Activated gamma-delta T cell (primary cell): ENCODE data around the gene CIDEC.
A peak's percentile ranks its signal among the peaks of the same experiment; 100 is the strongest.

Experiments used
- DNase-seq: peaks from one replicate; lab custom pipeline; 2025; lab: John Stamatoyannopoulos, UW
- total RNA-seq, 2 donors: gene quantifications; one replicate each; lab custom pipeline; 2026; lab: John Stamatoyannopoulos, UW

The CIDEC gene, protein sequence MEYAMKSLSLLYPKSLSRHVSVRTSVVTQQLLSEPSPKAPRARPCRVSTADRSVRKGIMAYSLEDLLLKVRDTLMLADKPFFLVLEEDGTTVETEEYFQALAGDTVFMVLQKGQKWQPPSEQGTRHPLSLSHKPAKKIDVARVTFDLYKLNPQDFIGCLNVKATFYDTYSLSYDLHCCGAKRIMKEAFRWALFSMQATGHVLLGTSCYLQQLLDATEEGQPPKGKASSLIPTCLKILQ
- total RNA-seq: 0 to 0.10 reads per million in 2 donors

DNA sequence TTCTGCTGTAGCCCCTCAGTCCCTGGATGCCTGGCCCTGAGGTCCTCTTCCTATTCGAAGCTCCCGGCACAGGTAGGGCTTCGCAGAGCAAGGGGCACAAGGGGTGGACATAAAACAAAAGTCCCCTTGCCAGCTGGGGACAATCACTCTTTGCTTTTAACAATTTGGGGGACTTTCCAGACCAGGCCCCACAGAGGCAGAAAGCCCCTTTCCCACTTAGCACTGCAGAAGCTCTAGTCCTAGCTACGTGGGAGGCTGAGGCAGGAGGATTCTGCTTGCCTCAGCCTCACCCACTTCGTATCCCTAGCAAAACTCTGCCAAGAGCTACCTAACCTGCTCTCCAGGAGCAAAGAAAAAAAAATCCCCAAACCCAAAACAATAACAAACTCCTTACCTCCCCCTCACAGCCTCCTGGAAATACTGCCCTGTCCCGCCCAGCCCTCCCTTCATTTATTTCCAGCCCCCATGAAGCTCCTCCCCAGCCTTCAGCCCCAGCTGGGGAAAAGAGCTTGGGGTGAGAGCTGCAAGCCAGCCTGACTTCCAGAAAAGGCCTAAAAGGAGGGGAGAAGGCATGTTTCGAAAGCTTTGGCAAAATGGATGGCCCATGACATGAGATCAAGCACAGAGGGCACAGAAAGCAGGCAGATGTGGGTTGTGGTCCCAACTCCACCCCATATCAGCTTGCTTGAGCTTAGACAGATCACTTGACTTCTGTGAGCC, at the start of gene CIDEC:
CIDEC (minus strand) TSS at position 424 of the 720 bp plus-strand sequence. CDS start 1,767 bp downstream, outside the sequence.
- no peak for DNase-seq

DNA sequence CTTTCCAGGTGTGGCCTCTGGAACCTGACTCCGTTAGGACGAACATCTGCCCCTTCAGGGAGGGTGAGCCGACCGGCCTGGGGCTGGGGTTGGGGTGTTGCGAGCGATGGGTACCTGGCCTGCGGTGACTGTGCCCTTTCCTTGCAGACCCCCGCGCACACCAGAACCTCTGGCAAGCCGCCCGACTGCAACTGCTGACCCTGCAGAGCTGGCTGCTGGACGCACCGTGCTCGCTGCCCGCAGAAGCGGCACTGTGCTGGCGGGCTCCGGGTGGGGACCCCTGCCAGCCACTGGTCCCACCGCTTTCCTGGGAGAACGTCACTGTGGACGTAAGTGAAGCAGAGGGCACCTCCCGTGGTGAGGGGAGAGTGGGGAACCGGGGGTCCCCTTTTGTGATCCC, 48.1 kb upstream of the CIDEC start:
- DNase-seq: no peak

DNA sequence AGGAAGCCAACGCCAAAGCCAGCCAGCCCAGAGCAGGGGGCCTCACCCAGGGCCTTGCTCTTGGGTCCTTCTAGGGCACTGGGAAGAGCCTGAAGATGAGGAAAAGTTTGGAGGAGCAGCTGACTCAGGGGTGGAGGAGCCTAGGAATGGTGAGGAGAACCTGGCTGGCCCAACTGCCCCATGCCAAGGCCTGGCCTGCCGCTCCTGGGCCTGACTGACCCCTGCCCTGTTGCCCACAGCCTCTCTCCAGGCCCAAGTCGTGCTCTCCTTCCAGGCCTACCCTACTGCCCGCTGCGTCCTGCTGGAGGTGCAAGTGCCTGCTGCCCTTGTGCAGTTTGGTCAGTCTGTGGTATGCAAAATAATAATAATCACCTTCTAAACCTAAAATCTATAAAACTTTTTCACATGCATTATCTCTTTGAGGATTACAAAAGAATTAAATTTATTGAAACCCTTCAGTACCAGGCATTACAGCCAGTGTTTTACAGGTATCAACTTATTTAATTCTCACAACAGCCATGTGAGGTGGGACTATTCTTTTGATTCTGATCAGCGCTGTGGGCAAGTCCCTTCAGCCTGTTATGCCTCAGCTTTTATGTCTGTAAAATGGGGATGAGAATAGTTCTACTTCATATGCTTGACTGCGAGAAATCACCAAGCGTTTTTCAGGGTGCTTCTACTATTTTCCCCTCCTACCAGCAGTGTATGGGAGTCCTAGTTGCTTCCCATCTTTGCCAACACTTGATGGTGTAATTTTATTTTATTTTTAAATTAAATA, 38.4 kb upstream of the CIDEC start:
- DNase-seq: no peak

DNA sequence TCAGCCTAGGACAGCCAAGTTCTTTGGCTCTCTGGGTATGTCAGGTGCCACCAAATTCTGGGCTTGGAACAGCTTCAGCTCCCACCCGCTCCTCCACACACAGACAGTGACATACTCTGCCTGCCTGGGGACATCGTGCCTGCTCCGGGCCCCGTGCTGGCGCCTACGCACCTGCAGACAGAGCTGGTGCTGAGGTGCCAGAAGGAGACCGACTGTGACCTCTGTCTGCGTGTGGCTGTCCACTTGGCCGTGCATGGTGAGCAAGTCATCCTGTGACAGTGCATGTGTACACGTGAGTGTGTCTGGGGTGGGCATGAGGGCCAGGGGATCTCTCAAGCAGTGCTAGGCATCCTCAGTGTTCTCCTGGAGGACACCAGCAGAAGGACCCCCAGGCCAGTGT, 37.8 kb upstream of the CIDEC start:
- DNase-seq: no peak

DNA sequence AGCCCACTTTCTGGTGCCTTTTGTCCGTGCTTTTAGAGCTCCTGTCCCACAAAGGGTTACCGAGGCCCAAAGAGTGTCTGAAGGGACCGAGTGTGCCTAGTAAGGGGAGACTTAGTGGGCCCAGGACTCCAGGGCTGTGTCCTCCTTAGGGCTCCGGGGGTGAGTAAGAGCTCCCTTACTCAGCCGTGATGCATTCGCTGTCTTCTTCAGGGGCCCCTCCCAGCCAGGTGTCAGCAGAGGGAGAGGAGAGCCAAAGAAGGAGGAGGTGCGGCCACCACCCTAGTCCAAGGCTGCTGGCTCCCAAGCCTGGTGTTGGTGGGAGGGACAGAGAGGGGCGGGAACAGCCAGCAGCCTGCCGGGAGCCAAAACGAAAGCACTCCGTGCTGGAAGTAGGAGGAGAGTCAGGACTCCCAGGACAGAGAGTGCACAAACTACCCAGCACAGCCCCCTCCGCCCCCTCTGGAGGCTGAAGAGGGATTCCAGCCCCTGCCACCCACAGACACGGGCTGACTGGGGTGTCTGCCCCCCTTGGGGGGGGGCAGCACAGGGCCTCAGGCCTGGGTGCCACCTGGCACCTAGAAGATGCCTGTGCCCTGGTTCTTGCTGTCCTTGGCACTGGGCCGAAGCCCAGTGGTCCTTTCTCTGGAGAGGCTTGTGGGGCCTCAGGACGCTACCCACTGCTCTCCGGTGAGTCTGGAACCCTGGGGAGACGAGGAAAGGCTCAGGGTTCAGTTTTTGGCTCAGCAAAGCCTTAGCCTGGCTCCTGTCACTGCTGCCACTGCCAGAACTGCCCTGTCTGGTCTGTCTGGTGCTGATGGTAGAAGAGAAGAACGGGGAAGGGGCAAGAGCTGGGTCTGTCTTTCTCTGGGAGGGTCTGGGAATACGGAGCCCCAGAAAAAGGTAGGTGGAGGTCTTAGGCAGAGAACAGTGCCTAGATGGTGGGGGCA, 37.0 kb upstream of the CIDEC start, which contains the start of gene IL17RC:
IL17RC (plus strand) TSS at position 365 of the 947 bp plus-strand sequence; CDS start at position 583, 218 bp downstream.
- no peak for DNase-seq

DNA sequence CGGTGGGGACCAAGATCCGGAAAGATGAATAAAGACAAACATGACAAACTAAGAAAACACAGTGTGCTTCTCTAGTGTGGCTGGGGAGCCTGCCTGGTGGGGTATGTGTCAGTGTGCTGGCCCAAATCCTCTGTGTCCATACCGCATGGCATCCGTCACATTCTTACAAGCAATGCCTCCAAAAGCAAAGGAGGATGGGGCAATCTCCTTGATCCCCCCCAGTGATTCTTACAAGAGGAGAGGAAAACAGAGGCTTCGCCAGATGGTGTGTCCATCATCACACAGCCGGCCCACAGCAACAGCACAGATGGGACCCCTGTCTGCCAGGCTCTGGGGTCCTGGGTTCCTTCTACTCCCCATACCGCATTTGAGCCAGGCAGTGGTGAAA, 36.3 kb upstream of the CIDEC start:
- DNase-seq: no peak

DNA sequence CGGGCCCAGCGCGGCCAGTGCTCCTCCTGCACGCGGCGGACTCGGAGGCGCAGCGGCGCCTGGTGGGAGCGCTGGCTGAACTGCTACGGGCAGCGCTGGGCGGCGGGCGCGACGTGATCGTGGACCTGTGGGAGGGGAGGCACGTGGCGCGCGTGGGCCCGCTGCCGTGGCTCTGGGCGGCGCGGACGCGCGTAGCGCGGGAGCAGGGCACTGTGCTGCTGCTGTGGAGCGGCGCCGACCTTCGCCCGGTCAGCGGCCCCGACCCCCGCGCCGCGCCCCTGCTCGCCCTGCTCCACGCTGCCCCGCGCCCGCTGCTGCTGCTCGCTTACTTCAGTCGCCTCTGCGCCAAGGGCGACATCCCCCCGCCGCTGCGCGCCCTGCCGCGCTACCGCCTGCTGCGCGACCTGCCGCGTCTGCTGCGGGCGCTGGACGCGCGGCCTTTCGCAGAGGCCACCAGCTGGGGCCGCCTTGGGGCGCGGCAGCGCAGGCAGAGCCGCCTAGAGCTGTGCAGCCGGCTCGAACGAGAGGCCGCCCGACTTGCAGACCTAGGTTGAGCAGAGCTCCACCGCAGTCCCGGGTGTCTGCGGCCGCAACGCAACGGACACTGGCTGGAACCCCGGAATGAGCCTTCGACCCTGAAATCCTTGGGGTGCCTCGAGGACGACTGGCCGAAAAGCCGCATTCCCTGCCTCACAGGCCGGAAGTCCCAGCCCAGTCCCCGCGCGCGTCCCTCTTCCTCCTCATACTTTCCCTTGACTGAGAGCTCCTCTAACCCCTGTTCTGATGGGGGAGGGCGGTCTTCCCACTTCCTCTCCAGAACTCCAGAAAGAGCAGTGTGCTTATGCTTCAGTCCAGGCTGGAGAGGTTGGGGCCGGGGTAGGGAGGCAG, 35.4 kb upstream of the CIDEC start:
- peak; percentile 18 for DNase-seq

DNA sequence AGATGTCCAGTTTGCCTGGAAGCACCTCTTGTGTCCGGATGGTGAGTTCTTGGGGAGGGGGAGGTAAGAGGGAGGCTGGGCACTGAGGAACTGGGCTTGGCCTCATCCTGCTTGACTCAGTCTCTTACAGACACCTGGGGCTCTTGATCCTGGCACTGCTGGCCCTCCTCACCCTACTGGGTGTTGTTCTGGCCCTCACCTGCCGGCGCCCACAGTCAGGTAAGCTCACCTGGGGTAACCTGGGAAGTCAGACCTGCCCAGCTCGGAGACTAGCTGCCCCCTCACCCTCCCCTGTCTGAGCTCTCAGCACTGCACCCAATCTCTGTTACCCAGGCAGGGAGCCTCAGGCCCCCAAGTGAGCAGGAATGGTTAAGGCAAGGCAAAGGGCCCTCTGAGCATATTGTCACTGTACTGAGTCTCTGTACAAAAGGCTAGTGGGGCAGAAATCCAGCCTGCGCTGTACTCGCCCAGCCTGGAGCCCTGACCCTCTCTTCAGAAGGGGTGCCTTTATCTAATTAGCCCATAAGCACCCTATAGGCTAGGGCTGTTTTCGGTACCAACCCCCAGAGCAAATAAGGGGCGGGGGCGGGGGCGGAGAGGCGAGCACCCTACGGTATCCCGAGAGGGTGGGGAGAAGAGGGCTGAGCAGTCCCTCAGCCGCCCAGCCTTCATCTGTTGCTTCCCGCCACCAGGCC, 34.7 kb upstream of the CIDEC start:
- no peak for DNase-seq

DNA sequence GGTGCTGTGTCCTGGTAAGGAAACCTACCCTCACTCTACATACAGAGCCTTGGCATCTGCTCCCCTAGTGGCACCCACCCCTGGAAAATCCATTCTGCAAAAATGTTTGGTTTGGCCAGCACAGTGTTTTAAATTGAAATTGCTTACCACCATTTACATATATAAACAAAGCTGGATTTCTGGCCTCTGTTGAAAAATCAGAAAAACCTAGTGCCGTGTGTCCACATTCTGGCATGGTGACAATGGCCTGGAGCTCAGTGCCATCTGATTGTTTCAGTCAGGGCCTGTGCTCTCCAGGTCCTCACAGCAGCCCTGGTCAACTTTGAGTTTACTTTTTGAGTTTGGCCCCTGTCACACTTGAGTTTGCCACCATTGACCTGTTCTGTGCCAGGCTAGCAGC, 34.0 kb upstream of the CIDEC start:
- DNase-seq: no peak

DNA sequence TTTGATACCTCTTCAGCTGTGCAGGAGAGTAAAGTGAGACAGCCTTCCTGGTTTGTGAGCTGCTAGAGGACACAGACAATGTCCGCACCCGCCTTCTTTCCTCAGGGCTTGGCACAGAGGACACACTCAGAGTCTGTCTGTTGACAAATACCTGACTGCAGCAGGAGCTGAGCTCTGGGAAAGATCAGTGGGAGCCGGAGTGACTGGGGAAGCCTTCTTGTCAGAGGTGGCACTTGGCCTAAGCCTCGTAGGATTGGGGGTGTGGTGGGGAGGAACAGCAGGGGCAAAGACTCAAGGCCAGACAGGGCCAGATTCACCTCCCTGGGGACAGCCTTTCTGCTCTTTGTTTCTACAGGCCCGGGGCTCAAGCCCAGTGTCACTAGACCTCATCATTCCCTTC, 33.5 kb upstream of the CIDEC start:
- DNase-seq: no peak

DNA sequence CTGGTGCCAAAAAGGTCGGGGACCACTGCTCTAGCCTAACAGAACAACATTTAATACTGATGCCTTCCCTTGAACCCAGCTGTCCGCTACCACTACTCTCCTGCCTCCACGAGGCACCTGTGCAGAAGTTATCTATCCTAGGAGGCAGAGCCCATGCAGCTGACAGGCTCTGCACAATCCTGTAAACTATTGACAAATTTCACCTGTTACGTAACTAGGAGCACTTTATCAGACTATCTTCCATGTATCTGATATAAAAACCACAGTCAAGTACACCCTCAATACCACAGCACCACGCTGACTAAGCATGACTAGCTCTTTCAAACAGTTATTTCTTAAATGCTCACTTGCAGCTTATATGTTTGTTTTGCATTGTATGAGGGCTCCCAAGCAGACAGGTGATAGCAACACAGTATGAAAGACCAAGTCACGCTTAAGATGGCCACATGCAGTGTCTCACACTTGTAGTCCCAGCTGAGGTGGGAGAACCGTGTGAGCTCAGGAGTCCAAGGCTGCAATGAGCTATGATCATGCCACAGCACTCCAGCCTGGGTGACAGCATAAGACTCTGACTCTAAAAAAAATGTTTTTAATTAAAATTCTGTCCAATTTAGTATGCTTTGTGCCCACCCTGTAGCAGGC, 32.4 kb upstream of the CIDEC start:
- no peak for DNase-seq

DNA sequence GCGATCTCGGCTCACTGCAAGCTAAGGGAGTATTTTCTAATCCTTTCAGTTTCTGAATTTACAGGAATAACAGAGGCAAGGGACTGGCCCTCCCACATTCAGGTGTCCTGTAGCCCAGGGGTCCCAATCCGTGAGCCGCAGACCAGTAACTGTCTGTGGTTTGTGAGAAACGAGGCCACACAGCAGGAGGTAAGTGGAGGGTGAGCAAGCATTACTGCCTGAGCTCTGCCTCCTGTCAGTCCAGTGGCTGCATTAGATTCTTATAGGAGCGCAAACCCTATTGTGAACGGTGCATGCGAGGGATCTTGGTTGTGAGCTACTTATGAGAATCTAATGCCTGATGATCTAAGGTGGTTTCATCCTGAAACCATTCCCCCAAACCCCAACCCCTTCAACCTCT, 31.8 kb upstream of the CIDEC start:
- no peak for DNase-seq

DNA sequence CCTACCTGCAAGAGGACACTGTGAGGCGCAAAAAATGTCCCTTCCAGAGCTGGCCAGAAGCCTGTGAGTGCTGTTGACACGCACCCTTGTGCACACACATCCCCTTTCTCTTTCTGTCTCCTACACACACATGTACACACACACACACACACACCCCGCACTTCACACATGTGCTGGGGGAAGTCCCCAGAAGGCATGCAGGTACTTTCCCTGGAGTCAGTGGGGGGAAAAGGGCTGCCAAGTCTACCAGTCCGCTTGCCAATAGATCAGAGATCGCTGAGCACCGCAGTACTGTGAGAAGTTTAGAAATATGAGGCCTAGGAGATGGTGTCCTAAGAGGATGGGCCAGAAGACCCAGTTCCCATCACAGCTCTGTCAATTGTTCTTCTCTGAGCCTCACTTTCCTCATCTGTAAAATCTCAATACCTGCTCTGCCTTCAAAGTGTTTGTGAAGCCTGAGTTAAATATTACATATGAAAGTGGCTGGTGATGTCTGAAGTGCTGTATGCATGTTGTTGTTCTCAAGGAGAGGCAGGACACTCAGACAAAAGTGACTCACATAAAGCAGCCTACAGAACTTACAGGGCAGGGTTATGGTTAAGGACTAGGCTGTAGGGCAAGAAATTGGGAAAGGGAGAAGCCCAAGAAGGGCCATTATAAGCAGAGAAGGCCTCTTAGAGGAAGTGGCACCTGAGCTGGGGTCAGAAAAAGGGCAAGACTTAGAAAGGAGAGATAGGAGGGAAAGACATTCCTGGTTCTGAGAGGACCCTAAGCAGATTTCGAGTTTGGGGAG, 29.4 kb upstream of the CIDEC start:
- no peak for DNase-seq

DNA sequence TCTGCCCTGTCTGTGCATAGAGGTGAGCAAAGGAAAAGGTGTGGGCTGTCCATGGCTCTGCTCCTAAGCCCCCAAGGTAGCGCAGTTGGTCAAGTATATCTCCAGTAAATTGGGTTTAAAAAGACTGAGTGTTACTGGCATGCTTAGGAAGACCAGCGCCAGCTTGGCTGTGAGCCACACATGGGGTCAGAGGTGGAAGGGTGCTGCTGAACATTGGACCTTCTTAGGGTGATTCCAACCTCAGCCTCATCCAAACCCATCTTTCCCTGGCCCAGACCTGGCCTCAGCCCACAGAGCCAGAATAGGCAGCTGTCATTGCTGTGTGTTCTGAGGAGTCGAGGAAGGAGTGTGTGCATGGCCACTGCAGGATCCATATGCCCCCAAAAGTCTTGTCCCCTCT, 28.2 kb upstream of the CIDEC start:
- DNase-seq: no peak

DNA sequence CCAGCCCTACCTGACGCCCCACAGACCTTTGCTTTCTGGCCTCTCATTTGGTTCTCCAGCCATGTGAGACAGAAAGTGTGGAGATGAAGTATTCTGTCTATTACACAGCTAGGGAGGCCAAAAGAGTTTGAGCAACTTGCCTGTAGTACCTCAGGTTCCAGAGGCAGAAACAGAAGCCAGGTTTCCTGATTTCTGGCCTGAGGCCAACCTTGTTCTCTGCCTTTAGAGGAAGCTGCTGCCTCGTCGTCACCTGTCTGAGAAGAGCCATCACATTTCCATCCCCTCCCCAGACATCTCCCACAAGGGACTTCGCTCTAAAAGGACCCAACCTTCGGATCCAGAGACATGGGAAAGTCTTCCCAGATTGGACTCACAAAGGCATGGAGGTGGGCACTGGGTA, 26.4 kb upstream of the CIDEC start:
- DNase-seq: no peak

DNA sequence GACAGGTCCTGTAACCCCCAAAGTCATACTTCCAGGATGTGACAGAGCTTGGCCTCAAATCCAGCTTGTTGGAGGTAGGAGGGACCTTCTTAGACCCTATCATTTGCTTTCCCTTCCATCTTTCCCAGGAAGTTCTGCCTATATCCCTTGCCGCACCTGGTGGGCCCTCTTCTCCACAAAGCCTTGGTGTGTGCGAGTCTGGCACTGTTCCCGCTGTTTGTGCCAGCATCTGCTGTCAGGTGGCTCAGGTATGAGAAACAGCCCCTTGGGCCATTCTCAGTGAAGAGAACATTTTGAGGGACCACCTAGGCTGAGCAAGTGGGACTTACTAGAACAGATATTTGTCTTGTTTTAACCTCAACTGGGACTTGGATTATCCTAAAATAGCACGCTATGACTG, 23.9 kb upstream of the CIDEC start:
- no peak for DNase-seq

DNA sequence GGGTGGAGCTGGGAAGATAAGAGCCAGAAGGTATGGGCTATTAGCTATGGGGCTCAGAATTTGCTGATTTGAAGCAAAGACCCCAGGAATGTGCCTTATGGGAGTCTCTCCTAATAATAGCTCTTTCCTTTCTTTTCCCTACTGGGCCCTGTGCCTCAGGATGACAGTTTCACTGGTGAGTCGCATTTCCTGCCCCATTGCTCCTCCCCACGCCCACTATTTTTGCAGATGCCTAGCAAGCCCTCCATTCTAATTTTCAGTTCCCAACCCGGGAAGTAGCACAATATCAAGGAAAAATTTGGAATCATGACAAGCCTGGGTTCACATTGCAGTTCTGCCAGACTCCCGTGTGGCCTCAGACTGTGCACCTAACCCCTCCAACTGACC, 23.2 kb upstream of the CIDEC start:
- DNase-seq: no peak

DNA sequence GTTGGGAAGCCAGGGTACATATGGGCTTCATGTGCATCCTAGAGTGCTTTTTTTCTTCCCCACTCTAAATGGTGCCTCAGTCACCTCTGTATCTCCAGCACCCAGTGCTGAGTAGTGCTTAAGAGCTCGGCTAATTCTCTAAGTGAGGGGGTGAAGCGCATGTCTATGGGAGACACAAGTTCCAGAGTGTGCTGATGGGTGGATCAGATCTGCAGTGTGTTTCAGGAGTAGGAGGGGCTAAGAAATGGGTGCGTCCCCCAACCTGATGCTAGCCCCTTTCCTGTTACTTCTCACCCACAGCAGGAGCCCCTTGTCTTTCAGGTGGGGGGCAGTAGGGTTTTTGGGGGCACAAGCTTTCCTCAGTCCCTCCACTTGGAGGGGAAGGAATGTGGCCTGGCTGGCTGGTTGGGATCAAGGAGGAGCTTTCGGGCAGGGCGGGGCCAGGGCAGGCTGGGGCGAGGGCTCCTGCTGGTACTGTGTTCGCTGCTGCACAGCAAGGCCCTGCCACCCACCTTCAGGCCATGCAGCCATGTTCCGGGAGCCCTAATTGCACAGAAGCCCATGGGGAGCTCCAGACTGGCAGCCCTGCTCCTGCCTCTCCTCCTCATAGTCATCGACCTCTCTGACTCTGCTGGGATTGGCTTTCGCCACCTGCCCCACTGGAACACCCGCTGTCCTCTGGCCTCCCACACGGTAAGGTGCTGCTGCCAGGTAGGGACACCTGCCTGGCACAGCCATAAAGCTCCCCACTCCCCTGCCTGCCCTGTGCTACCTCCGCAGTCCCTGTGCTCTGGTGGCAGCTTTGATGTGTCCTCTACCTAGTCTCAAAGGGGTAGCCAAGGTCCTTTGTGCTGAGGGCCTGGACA, 22.6 kb upstream of the CIDEC start, which contains the start of gene IL17RE:
IL17RE (plus strand) TSS at position 477 of the 866 bp plus-strand sequence; CDS start at position 562, 85 bp downstream.
- DNase-seq: no peak
